ENCODE data around the gene ZDHHC20. TPM values are rescaled to one million over a fixed set of nuclear protein-coding genes. Genes with fewer than 3 reads are reported as not detected.
A peak's percentile ranks its signal among the peaks of the same experiment; 100 is the strongest.

The ZDHHC20 gene
- total RNA-seq, 1 donor from 2014 or later, result 54.8 TPM

DNA sequence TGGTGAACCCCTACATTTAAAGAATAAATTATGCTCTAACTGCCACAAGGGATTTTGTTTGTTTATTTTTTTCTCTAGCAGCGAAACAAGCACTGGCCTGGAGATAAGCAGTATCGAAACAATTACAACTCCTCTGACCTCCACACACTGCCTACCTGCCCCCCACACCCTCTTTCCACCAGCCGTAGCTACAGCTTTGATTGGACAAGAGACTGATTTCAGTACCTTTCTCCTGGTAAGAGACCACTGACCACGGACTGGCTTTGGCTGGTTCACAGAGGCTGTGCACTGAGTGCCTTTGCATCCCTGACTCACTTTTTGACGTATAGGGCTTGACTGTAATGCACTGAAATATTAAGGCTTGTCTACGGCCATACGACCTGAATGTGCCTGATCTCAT is 7.4 kb upstream of the ZDHHC20 start:
- TF ChIP-seq, protein P1, sequence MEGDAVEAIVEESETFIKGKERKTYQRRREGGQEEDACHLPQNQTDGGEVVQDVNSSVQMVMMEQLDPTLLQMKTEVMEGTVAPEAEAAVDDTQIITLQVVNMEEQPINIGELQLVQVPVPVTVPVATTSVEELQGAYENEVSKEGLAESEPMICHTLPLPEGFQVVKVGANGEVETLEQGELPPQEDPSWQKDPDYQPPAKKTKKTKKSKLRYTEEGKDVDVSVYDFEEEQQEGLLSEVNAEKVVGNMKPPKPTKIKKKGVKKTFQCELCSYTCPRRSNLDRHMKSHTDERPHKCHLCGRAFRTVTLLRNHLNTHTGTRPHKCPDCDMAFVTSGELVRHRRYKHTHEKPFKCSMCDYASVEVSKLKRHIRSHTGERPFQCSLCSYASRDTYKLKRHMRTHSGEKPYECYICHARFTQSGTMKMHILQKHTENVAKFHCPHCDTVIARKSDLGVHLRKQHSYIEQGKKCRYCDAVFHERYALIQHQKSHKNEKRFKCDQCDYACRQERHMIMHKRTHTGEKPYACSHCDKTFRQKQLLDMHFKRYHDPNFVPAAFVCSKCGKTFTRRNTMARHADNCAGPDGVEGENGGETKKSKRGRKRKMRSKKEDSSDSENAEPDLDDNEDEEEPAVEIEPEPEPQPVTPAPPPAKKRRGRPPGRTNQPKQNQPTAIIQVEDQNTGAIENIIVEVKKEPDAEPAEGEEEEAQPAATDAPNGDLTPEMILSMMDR (IDR thresholded peaks at IDR 0.05; ENCODE audit: insufficient read depth, low read length, severe bottlenecking), result no peak
- DNase-seq (ENCODE audit: low read depth) (no peak), FAIRE-seq (no peak)
- no peak overlapping the region for H3K4me3 ChIP-seq (ENCODE audit: low read depth, low read length)
- no peaks in the 10 kb centered on the region for H3K36me3 ChIP-seq (ENCODE audit: control insufficient read depth, insufficient read depth, low read length)
- H3K27me3 ChIP-seq (ENCODE audit: control insufficient read depth, insufficient read depth, low read length), result no peaks in the 10 kb centered on the region

DNA sequence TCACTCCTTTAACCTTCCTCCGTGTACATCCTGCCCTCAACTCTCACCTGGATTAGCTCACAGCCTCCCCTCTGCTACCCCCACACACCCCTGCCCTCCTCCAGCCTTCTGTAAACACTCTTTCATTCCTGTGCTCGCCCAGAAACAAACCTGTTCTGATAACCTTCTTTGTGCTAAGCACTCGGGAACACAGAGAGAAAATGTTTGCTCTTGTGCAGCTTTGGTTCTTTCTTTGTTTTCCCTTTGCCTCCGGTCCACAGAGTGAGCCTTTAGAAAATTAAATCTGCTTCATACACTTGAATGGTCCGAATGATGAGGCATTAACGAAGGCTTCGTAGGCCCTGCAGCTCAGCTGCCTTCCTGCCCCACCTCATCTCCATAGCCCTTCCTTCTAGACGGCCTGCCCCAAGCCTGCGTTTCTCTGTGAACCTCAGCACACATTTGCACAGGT is 6.6 kb upstream of the ZDHHC20 start:
- FAIRE-seq, result no peak
- H3K36me3 ChIP-seq (ENCODE audit: control insufficient read depth, insufficient read depth, low read length), result no peaks in the 10 kb centered on the region
- no peaks in the 10 kb centered on the region for H3K27me3 ChIP-seq (ENCODE audit: control insufficient read depth, insufficient read depth, low read length)
- DNase-seq (ENCODE audit: low read depth), result no peak
- TF ChIP-seq, protein P1 (IDR thresholded peaks at IDR 0.05; ENCODE audit: insufficient read depth, low read length, severe bottlenecking), result no peak
- H3K4me3 ChIP-seq (ENCODE audit: low read depth, low read length), result no peak overlapping the region

DNA sequence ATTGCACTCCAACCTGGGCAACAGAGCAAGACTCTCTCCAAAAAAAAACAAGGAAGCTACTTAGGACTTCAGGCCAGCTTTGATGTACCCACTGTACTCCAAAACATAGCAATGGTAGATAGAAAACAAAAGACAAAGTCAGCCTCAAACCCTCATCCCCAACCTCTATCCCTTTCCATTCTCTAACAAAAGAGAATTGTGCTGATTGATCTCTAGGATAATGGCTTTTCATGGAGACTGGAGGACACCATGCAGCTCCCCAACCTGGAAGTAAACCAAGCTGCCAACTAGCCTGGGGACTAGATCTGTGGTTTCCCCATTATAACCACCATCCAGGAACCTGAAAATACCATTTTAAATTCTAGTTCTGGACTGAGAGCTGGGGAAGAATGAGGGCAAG is 4.3 kb upstream of the ZDHHC20 start:
- Histone ChIP-seq H3K36me3 (ENCODE audit: control insufficient read depth, insufficient read depth, low read length) (no peaks in the 10 kb centered on the region), H3K27me3 (ENCODE audit: control insufficient read depth, insufficient read depth, low read length) (no peaks in the 10 kb centered on the region), H3K4me3 (ENCODE audit: low read depth, low read length) (no peak overlapping the region)
- FAIRE-seq (no peak), DNase-seq (ENCODE audit: low read depth) (no peak)
- TF ChIP-seq, protein P1 (IDR thresholded peaks at IDR 0.05; ENCODE audit: insufficient read depth, low read length, severe bottlenecking), result no peak

DNA sequence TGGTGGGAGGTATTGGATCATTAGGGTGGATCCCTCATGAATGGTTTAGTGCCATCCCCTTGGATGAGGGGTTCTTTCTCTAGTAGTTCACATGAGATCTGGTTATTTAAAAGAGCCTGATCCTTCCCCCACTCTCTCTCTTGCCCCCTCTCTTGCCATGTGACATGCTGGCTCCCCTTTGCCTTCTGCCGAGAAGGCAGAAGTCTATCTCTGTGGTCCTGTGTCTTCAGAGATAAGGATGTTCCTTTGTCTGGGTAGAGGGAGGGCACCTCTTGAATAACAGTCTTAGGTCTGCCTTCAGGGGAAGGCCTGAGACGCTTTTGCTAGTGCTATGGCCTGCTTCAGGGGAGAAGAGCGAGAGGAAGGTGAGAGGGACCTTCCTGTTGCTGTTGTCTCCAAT is 2.0 kb upstream of the ZDHHC20 start:
- FAIRE-seq (peak; percentile 50), DNase-seq (ENCODE audit: low read depth) (no peak)
- Histone ChIP-seq H3K4me3 (ENCODE audit: low read depth, low read length) (no peak overlapping the region), H3K36me3 (ENCODE audit: control insufficient read depth, insufficient read depth, low read length) (no peaks in the 10 kb centered on the region), H3K27me3 (ENCODE audit: control insufficient read depth, insufficient read depth, low read length) (no peaks in the 10 kb centered on the region)
- TF ChIP-seq, protein P1 (IDR thresholded peaks at IDR 0.05; ENCODE audit: insufficient read depth, low read length, severe bottlenecking), result no peak

DNA sequence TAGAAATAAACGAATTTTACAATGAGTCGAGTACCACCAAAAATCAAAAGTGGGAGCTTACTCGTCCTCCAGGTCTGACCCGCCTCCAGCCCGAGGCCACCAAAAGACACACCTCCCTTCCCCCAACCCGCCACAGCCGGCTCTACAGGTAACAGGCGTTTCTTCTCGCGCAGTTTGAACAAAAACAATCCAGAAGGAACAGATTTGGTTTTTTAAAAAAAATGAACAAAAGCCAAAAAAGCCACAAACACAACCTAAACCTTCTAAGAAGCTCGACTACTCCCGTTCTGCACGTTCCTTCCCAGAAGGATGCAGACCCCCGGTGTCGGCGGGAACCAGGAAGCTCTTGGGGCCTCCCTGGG is 671 bp downstream of the ZDHHC20 start:
- TF ChIP-seq, protein P1 (IDR thresholded peaks at IDR 0.05; ENCODE audit: insufficient read depth, low read length, severe bottlenecking), result no peak
- FAIRE-seq (no peak), DNase-seq (ENCODE audit: low read depth) (peak; percentile 50)
- Histone ChIP-seq H3K27me3 (ENCODE audit: control insufficient read depth, insufficient read depth, low read length) (no peaks in the 10 kb centered on the region), H3K36me3 (ENCODE audit: control insufficient read depth, insufficient read depth, low read length) (no peaks in the 10 kb centered on the region), H3K4me3 (ENCODE audit: low read depth, low read length) (peak overlapping the region; percentile 80)

DNA sequence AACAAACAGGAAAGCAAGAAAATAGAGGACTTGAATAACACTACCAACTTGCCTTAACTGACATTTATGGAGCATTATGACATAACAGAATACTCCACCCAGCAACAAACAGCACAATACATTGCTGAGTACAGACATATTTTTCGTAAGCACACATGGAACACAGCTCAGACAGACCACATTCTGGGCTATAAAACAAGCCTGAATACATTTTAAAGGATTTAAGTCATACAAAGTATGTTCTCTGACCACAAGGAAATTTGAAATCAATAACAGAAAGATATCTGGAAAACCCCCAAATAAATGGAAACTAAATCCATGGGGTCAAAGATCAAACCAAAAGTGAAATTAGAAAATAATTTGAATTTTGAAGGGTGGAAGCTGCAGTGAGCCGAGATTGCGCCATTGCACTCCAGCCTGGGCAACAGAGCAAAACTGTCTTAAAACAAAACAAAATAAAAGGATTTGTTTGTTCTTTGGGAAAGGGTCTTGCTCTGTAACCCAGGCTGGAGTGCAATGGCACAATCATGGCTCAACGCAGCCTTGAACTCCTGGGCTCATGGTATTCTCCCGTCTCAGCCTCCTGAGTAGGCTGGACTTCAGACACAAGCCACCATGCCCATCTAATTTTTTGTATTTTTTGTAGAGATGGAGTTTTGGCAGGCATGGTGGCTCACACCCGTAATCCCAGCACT is 5.6 kb downstream of the ZDHHC20 start:
- H3K36me3 ChIP-seq (ENCODE audit: control insufficient read depth, insufficient read depth, low read length), result no peaks in the 10 kb centered on the region
- no peaks in the 10 kb centered on the region for H3K27me3 ChIP-seq (ENCODE audit: control insufficient read depth, insufficient read depth, low read length)
- FAIRE-seq (no peak), DNase-seq (ENCODE audit: low read depth) (no peak)
- H3K4me3 ChIP-seq (ENCODE audit: low read depth, low read length), result no peak overlapping the region
- TF ChIP-seq, protein P1 (IDR thresholded peaks at IDR 0.05; ENCODE audit: insufficient read depth, low read length, severe bottlenecking), result no peak

All from bronchial epithelial cell (primary cell).